ENCODE results near the gene FILIP1L. TPM values are rescaled to one million over a fixed set of nuclear protein-coding genes. Genes with fewer than 3 reads are reported as not detected.

The FILIP1L gene
- total RNA-seq, 1 donor from 2014 or later = 0.15 TPM

DNA sequence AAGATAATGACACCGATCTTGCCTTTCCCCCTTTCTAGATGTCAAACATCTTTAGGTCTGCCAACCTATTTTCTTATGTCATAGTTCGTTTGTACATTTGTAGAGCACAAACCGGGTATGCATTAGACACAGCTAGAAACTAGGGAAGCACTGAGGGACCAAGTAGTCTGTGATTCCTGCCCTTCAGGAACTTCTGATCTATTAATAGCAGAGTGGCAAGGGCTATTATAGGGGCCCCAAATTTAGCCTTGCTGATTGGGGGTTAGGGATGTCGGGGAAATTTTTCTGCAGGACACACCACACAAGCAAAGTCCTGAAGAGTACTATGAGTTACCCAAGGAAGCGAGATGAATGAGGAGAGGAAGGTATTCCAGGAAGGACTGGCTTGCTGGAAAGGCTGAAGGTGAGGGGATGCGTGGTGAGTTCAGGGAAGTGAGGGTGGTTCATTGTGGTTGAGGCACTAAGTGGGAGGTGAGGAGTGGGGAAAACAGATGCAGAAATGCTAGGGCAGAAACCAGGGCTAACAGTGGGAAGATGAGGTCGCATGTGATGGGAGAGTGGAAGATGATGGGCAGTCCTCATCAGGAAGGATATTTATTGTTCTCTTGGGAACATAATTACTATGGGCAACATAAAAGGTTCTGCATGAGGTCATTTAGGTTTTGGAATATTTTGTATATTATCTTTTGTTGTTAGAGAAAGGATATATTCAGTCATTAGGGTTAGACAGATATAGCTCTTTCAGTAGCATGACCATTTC lies 152.4 kb downstream of the FILIP1L start:
- Histone ChIP-seq H3K27me3 (no peaks in the 10 kb centered on the region), H3F3A (ENCODE audit: low read depth) (no peaks in the 10 kb centered on the region), H2AFZ (replicated peaks) (no peak overlapping the region), H3K9ac (no peak overlapping the region), H3K9me3 (ENCODE audit: low read depth) (no peaks in the 10 kb centered on the region), H3K27ac (no peak overlapping the region), H3K4me1 (peaks cover 5% of the 10 kb centered on the region), H3K4me3 (no peak overlapping the region), H3K36me3 (no peaks in the 10 kb centered on the region), H4K20me1 (ENCODE audit: low read depth) (no peaks in the 10 kb centered on the region), H3K79me2 (ENCODE audit: low read depth) (no peaks in the 10 kb centered on the region), H3K4me2 (no peak overlapping the region)
- peaks cover 6% of the 10 kb centered on the region for H3K4me1 Mint-ChIP-seq
- no peak overlapping the region for H3K27ac Mint-ChIP-seq
- TF ChIP-seq EZH2phosphoT487 (IDR thresholded peaks at IDR 0.05) (no peak), EZH2 (IDR thresholded peaks at IDR 0.05) (no peak)
- TF ChIP-seq, protein P1, sequence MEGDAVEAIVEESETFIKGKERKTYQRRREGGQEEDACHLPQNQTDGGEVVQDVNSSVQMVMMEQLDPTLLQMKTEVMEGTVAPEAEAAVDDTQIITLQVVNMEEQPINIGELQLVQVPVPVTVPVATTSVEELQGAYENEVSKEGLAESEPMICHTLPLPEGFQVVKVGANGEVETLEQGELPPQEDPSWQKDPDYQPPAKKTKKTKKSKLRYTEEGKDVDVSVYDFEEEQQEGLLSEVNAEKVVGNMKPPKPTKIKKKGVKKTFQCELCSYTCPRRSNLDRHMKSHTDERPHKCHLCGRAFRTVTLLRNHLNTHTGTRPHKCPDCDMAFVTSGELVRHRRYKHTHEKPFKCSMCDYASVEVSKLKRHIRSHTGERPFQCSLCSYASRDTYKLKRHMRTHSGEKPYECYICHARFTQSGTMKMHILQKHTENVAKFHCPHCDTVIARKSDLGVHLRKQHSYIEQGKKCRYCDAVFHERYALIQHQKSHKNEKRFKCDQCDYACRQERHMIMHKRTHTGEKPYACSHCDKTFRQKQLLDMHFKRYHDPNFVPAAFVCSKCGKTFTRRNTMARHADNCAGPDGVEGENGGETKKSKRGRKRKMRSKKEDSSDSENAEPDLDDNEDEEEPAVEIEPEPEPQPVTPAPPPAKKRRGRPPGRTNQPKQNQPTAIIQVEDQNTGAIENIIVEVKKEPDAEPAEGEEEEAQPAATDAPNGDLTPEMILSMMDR (IDR thresholded peaks at IDR 0.05) = no peak
- H3K4me3 Mint-ChIP-seq = no peak overlapping the region
- no peaks in the 10 kb centered on the region for H3K9me3 Mint-ChIP-seq
- peaks cover 3% of the 10 kb centered on the region for H3K36me3 Mint-ChIP-seq
- no peak for DNase-seq (ENCODE audit: low spot score)
- peaks cover 3% of the 10 kb centered on the region for H3K27me3 Mint-ChIP-seq (ENCODE audit: insufficient read depth, low read depth)

GRCh38 chr3:99960941-99961340 lies 153.4 kb downstream of the FILIP1L start:
- TF ChIP-seq EZH2 (IDR thresholded peaks at IDR 0.05) (no peak), EZH2phosphoT487 (IDR thresholded peaks at IDR 0.05) (no peak)
- TF ChIP-seq, protein P1 (IDR thresholded peaks at IDR 0.05) = no peak
- H3K4me3 Mint-ChIP-seq = no peak overlapping the region
- no peaks in the 10 kb centered on the region for H3K27me3 ChIP-seq
- H3K4me1 Mint-ChIP-seq = peaks cover 6% of the 10 kb centered on the region
- no peaks in the 10 kb centered on the region for H3K79me2 ChIP-seq (ENCODE audit: low read depth)
- H2AFZ ChIP-seq (replicated peaks) = no peak overlapping the region
- no peak for DNase-seq (ENCODE audit: low spot score)
- H3K4me2 ChIP-seq = no peak overlapping the region
- H3K27me3 Mint-ChIP-seq (ENCODE audit: insufficient read depth, low read depth) = peaks cover 3% of the 10 kb centered on the region
- H3F3A ChIP-seq (ENCODE audit: low read depth) = no peaks in the 10 kb centered on the region
- no peak overlapping the region for H3K27ac Mint-ChIP-seq
- H3K9ac ChIP-seq = no peak overlapping the region
- no peaks in the 10 kb centered on the region for H3K36me3 ChIP-seq
- H3K9me3 ChIP-seq (ENCODE audit: low read depth) = no peaks in the 10 kb centered on the region
- no peak overlapping the region for H3K4me3 ChIP-seq
- H3K36me3 Mint-ChIP-seq = peaks cover 3% of the 10 kb centered on the region
- H3K4me1 ChIP-seq = peaks cover 5% of the 10 kb centered on the region
- H3K27ac ChIP-seq = no peak overlapping the region
- no peaks in the 10 kb centered on the region for H4K20me1 ChIP-seq (ENCODE audit: low read depth)
- H3K9me3 Mint-ChIP-seq = no peaks in the 10 kb centered on the region

GRCh38 chr3:99960123-99960878 lies 154.0 kb downstream of the FILIP1L start:
- H3K4me1 Mint-ChIP-seq = peaks cover 6% of the 10 kb centered on the region
- no peak for TF ChIP-seq EZH2phosphoT487 (IDR thresholded peaks at IDR 0.05)
- TF ChIP-seq, protein P1 (IDR thresholded peaks at IDR 0.05) = no peak
- no peak for TF ChIP-seq EZH2 (IDR thresholded peaks at IDR 0.05)
- Histone ChIP-seq H3K9ac (no peak overlapping the region), H3K4me3 (no peak overlapping the region), H3K9me3 (ENCODE audit: low read depth) (no peaks in the 10 kb centered on the region), H3F3A (ENCODE audit: low read depth) (no peaks in the 10 kb centered on the region), H3K27ac (no peak overlapping the region), H3K4me1 (peaks cover 5% of the 10 kb centered on the region), H4K20me1 (ENCODE audit: low read depth) (no peaks in the 10 kb centered on the region), H3K36me3 (no peaks in the 10 kb centered on the region), H3K4me2 (no peak overlapping the region), H2AFZ (replicated peaks) (no peak overlapping the region), H3K79me2 (ENCODE audit: low read depth) (no peaks in the 10 kb centered on the region), H3K27me3 (no peaks in the 10 kb centered on the region)
- H3K27me3 Mint-ChIP-seq (ENCODE audit: insufficient read depth, low read depth) = peaks cover 3% of the 10 kb centered on the region
- H3K36me3 Mint-ChIP-seq = peaks cover 3% of the 10 kb centered on the region
- H3K9me3 Mint-ChIP-seq = no peaks in the 10 kb centered on the region
- H3K4me3 Mint-ChIP-seq = no peak overlapping the region
- DNase-seq (ENCODE audit: low spot score) = no peak
- no peak overlapping the region for H3K27ac Mint-ChIP-seq
